ACC112 (cell line): ENCODE measurements around the gene C1orf52.

ENCODE experiments used
- H2AFZ ChIP-seq: fragments of 200-600 bp; sonication (generic); one replicate; pipeline ENCODE4 v1.6.0; 2017; ENCODE audit warnings: antibody characterized with exemption, low read length; ENCODE audit not compliant: unreplicated experiment
- H3K27ac ChIP-seq: fragments of 200-600 bp; sonication (generic); 2 replicates; pipeline ENCODE4 v1.5.1; 2014; ENCODE audit warnings: low read depth, mild to moderate bottlenecking, antibody characterized with exemption, low read length, moderate library complexity
- H3K27me3 ChIP-seq: fragments of 200-600 bp; sonication (generic); 2 replicates; pipeline ENCODE4 v1.6.1; 2014; ENCODE audit warnings: mild to moderate bottlenecking, antibody characterized with exemption, low read length, moderate library complexity, mixed read lengths; ENCODE audit not compliant: insufficient read depth
- H3K36me3 ChIP-seq: fragments of 200-600 bp; sonication (generic); 2 replicates; pipeline ENCODE4 v1.6.1; 2016; ENCODE audit warnings: mild to moderate bottlenecking, antibody characterized with exemption, low read length, moderate library complexity, mixed read lengths; ENCODE audit not compliant: insufficient read depth
- H3K4me1 ChIP-seq: fragments of 200-600 bp; sonication (generic); one replicate; pipeline ENCODE4 v1.6.1; 2016; ENCODE audit warnings: low read length, mixed read lengths; ENCODE audit not compliant: insufficient read depth, unreplicated experiment, control insufficient read depth
- H3K4me3 ChIP-seq: fragments of 200-600 bp; sonication (generic); 2 replicates; pipeline ENCODE4 v1.5.1; 2014; ENCODE audit warnings: mild to moderate bottlenecking, low read depth, low read length
- H3K79me2 ChIP-seq: fragments of 200-600 bp; sonication (generic); one replicate; pipeline ENCODE4 v1.6.0; 2016; ENCODE audit warnings: low read length; ENCODE audit not compliant: control insufficient read depth, unreplicated experiment, insufficient read depth

Gene C1orf52

DNA sequence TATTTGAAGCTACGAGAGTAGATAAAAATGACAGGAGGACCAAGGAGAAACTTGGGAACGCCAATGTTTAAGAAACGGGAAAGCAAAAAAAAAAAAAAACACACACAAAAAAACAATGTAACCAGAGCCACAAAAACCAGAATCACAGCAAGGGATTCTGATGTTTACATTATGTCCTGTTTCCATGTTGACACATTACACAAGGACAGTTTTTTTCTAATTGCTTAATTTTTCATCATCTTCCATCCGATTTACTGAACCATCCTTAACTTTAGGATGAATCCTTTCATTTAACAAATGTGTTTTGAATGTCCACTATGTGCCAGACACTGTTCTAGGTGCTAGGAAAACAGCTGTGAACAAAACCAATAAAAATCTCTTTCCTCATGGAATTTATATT lies 18.3 kb upstream of the C1orf52 start:
- Histone ChIP-seq H3K4me1 (peaks cover 25% of the 10 kb centered on the region), H3K36me3 (peaks cover 6% of the 10 kb centered on the region; the same call in 1 of the 2 replicates), H2AFZ (no peak overlapping the region), H3K27me3 (no peaks in the 10 kb centered on the region), H3K27ac (peak overlapping the region; percentile 54), H3K79me2 (peaks cover 34% of the 10 kb centered on the region), H3K4me3 (no peak overlapping the region)

DNA sequence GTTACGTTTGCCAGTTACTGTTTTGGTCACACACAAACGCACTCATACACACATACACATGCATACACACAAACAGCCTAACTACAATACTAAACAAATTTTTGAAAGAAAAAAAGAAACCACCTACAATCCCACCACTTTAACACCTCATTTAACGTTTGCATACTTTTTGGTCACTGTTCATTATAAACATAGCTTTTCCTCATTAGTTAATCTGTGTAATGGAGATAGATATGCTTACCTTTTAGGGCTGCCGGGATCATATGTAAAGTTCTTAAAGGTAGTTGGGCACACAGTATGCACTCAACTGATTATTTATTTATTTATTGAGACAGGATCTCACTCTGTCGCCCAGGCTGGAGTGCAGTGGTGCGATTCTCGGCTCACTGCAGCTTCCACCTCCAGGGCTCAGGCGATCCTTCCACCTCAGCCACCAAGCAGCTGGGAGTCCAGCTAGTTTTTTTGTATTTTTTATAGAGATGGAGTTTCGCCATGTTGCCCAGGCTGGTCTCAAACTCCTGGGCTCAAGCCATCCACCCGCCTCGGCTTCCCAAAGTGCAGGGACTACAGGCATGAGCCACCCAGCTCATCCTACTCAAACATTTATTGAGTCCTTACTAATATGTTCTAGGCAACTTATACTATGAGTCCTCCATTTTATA lies 17.6 kb upstream of the C1orf52 start:
- Histone ChIP-seq H3K4me1 (peaks cover 25% of the 10 kb centered on the region), H3K27ac (peak overlapping the region; percentile 54), H3K27me3 (no peaks in the 10 kb centered on the region), H3K79me2 (peaks cover 41% of the 10 kb centered on the region), H2AFZ (no peak overlapping the region), H3K36me3 (peaks cover 9% of the 10 kb centered on the region), H3K4me3 (peak overlapping the region; percentile 64)

- Histone ChIP-seq H3K36me3 (peaks cover 9% of the 10 kb centered on the region), H3K4me3 (peak within 1 kb of the TSS; percentile 92), H3K27me3 (no peaks in the 10 kb centered on the region), H3K79me2 (peaks cover 48% of the 10 kb centered on the region), H3K27ac (peak within 1 kb of the TSS; percentile 86), H3K4me1 (peaks cover 25% of the 10 kb centered on the region), H2AFZ (no peak within 1 kb of the TSS)
These were observed 16.9 kb upstream of the C1orf52 start, which contains the start of gene BCL10 for GRCh38 chr1:85276215-85276977. Gene BCL10 (minus strand): TSS chr1:85276632. CDS start chr1:85276352, 280 bp downstream.

- H3K79me2 ChIP-seq: peaks cover 55% of the 10 kb centered on the region
- H3K36me3 ChIP-seq: peaks cover 14% of the 10 kb centered on the region
- peaks cover 25% of the 10 kb centered on the region for H3K4me1 ChIP-seq
- no peaks in the 10 kb centered on the region for H3K27me3 ChIP-seq
- no peak overlapping the region for H2AFZ ChIP-seq
- peak overlapping the region; percentile 86 for H3K27ac ChIP-seq
- peak overlapping the region; percentile 92 for H3K4me3 ChIP-seq
These were observed 16.3 kb upstream of the C1orf52 start for GRCh38 chr1:85275701-85276214.

GRCh38 chr1:85274969-85275453 lies 15.5 kb upstream of the C1orf52 start:
- Histone ChIP-seq H3K79me2 (peaks cover 60% of the 10 kb centered on the region), H3K4me3 (peak overlapping the region; percentile 92), H3K27ac (peak overlapping the region; percentile 86), H3K4me1 (peaks cover 25% of the 10 kb centered on the region), H3K36me3 (peaks cover 22% of the 10 kb centered on the region), H3K27me3 (no peaks in the 10 kb centered on the region), H2AFZ (no peak overlapping the region)

- Histone ChIP-seq H2AFZ (no peak overlapping the region), H3K27ac (no peak overlapping the region), H3K79me2 (peaks cover 68% of the 10 kb centered on the region)
These were observed 13.9 kb upstream of the C1orf52 start for GRCh38 chr1:85273397-85273796.

GRCh38 chr1:85268801-85269585 lies 9.5 kb upstream of the C1orf52 start:
- Histone ChIP-seq H3K36me3 (peaks cover 45% of the 10 kb centered on the region), H3K79me2 (peaks cover 49% of the 10 kb centered on the region), H2AFZ (no peak overlapping the region), H3K4me1 (peaks cover 14% of the 10 kb centered on the region), H3K4me3 (no peak overlapping the region), H3K27ac (no peak overlapping the region), H3K27me3 (no peaks in the 10 kb centered on the region)

More at GRCh38 chr1:85273397-85273796, 13.9 kb upstream of the C1orf52 start:
- H3K36me3 ChIP-seq: peaks cover 32% of the 10 kb centered on the region
- H3K4me1 ChIP-seq: peaks cover 17% of the 10 kb centered on the region
- H3K27me3 ChIP-seq: no peaks in the 10 kb centered on the region
- H3K4me3 ChIP-seq: peak overlapping the region; percentile 92; the same call in 1 of the 2 replicates

- H3K27ac ChIP-seq: no peak overlapping the region
- H3K4me1 ChIP-seq: peaks cover 10% of the 10 kb centered on the region
- no peaks in the 10 kb centered on the region for H3K27me3 ChIP-seq
- no peak overlapping the region for H3K4me3 ChIP-seq
- peaks cover 57% of the 10 kb centered on the region for H3K36me3 ChIP-seq
- H3K79me2 ChIP-seq: peaks cover 32% of the 10 kb centered on the region
- H2AFZ ChIP-seq: no peak overlapping the region
These were observed 7.9 kb upstream of the C1orf52 start for GRCh38 chr1:85267313-85267712.

GRCh38 chr1:85264150-85264549 lies 4.7 kb upstream of the C1orf52 start:
- Histone ChIP-seq H3K27me3 (no peaks in the 10 kb centered on the region), H3K4me1 (peaks cover 18% of the 10 kb centered on the region), H3K27ac (peak overlapping the region; percentile 53), H3K4me3 (no peak overlapping the region), H3K36me3 (peaks cover 48% of the 10 kb centered on the region), H2AFZ (no peak overlapping the region), H3K79me2 (peaks cover 7% of the 10 kb centered on the region)

- Histone ChIP-seq H3K36me3 (peaks cover 46% of the 10 kb centered on the region), H3K79me2 (peaks cover 18% of the 10 kb centered on the region)
These were observed 3.5 kb upstream of the C1orf52 start for GRCh38 chr1:85262985-85263384.

More at GRCh38 chr1:85262985-85263384, 3.5 kb upstream of the C1orf52 start:
- no peak overlapping the region for H3K4me3 ChIP-seq
- H3K27ac ChIP-seq: no peak overlapping the region
- no peaks in the 10 kb centered on the region for H3K27me3 ChIP-seq
- peaks cover 18% of the 10 kb centered on the region for H3K4me1 ChIP-seq
- no peak overlapping the region for H2AFZ ChIP-seq
